ENCODE data around the gene MAP2K2.
"Not testable (repeated sequence)": the region's sequence is repeated elsewhere in the genome, so short reads cannot be mapped to it uniquely, and the experiment has no call there.

- not testable (repeated sequence) for TF ChIP-seq EP300, MXI1 (conservative IDR thresholded peaks at IDR 0.05; ENCODE audit: poor library complexity, severe bottlenecking)
These were observed 5.1 kb upstream of the MAP2K2 start for GRCh38 chr19:4129050-4129449.

Measured in neural cell (in vitro differentiated cells).